Tibial nerve (tissue), 4 donors: ENCODE measurements around the gene LAMB4. TPM values are rescaled to one million over a fixed set of nuclear protein-coding genes. Genes with fewer than 3 reads are reported as not detected.
A peak's percentile ranks its signal among the peaks of the same experiment; 100 is the strongest.

Experiments used
- DNase-seq, 2 donors: peaks; one replicate each; pipeline ENCODE4 v3.0.0-alpha.2; 2019; ENCODE audit warnings: low spot score in 2 of 2
- H3K27ac ChIP-seq, 4 donors: fragments of 200-600 bp; sonication (generic) in 3 of 4; one replicate each; pipeline ENCODE4 v1.5.1; 2017 to 2019; ENCODE audit warnings: mild to moderate bottlenecking in 1 of 4
- H3K27me3 ChIP-seq, 2 donors: fragments of 200-600 bp; sonication (generic) in 1 of 2; one replicate each; pipeline versions ENCODE4 v1.5.1 to v1.6.0; 2017 to 2019
- H3K36me3 ChIP-seq, 3 donors: fragments of 200-600 bp; sonication (generic); one replicate each; pipeline ENCODE4 v1.5.1; 2018 to 2019
- H3K4me1 ChIP-seq, 4 donors: fragments of 200-600 bp; sonication (generic) in 3 of 4; one replicate each; pipeline ENCODE4 v1.5.1; 2017 to 2019
- H3K4me3 ChIP-seq, 4 donors: fragments of 200-600 bp; sonication (generic) in 3 of 4; one replicate each; pipeline ENCODE4 v1.5.1; 2017 to 2019; ENCODE audit warnings: mild to moderate bottlenecking in 1 of 4, moderate library complexity in 1 of 4
- H3K9me3 ChIP-seq, 4 donors: fragments of 200-600 bp; sonication (generic) in 3 of 4; one replicate each; pipeline ENCODE4 v1.5.1; 2017 to 2019
- EP300 ChIP-seq, 2 donors: sonication (generic); formaldehyde crosslinking; IDR thresholded peaks; one replicate each; pipeline ENCODE4 v1.6.1; 2017; ENCODE audit warnings: antibody characterized with exemption in 2 of 2, mild to moderate bottlenecking in 1 of 2
- POLR2A ChIP-seq, 2 donors: fragments of 450-650 bp; IDR thresholded peaks; one replicate each; pipeline ENCODE4 v1.6.1; 2017; ENCODE audit warnings: antibody characterized with exemption in 2 of 2, mild to moderate bottlenecking in 2 of 2, moderate library complexity in 2 of 2
- WGBS, 2 donors: methylation state at CpG; one replicate each; pipeline ENCODE4 v1.1.5; 2018; 5-methylcytosine and 5-hydroxymethylcytosine counted together
- total RNA-seq, 4 donors: library from RNA; depleted of rRNA; stranded (reverse); fragments of >200 nt; gene quantifications; one replicate each; pipeline ENCODE4 v1.1.0, GENCODE V29; 2016
- TF ChIP-seq, protein P1 (sequence below), 5 experiments: fragments of 200-600 bp in 3 of 5; fragments of 450-650 bp in 2 of 5; sonication (generic) in 3 of 5; IDR thresholded peaks; one replicate each; pipeline ENCODE4 v1.5.1; 2016 to 2019; ENCODE audit warnings: antibody characterized with exemption in 5 of 5, mild to moderate bottlenecking in 3 of 5, moderate library complexity in 2 of 5

The LAMB4 gene
- total RNA-seq, 4 donors from 2014 or later: 0.22 to 1.2 (median 0.42) TPM; not detected in 1

DNA sequence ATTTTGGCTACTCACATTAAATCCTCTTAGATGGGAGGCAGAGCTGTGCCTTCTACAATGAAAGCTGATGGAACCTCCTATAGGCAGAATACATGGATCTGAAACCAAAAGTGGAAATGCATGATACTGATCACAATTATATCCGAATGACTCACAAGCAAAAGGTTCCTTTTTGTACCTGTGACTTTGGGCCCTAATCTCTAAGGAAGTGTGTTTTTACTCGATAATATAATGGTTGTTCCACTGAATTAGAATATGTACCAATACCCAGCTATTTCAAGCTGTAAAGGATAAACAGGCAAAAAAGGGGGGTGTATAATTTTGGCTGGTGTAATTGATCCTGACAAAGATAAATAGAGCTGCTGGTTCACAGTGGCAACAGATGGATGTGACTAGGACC is 109.6 kb downstream of the LAMB4 start:
- Histone ChIP-seq H3K4me3 (no peak overlapping the region), H3K36me3 (no peaks in the 10 kb centered on the region), H3K27ac (no peak overlapping the region), H3K4me1 (no peaks in the 10 kb centered on the region), H3K27me3 (no peaks in the 10 kb centered on the region), H3K9me3 (no peaks in the 10 kb centered on the region)
- WGBS, 2 donors: 83 to 88% methylated on average over 2 of the region's 2 CpGs
- TF ChIP-seq EP300 (IDR thresholded peaks at IDR 0.05) (no peak), POLR2A (IDR thresholded peaks at IDR 0.05) (no peak)
- TF ChIP-seq, protein P1, sequence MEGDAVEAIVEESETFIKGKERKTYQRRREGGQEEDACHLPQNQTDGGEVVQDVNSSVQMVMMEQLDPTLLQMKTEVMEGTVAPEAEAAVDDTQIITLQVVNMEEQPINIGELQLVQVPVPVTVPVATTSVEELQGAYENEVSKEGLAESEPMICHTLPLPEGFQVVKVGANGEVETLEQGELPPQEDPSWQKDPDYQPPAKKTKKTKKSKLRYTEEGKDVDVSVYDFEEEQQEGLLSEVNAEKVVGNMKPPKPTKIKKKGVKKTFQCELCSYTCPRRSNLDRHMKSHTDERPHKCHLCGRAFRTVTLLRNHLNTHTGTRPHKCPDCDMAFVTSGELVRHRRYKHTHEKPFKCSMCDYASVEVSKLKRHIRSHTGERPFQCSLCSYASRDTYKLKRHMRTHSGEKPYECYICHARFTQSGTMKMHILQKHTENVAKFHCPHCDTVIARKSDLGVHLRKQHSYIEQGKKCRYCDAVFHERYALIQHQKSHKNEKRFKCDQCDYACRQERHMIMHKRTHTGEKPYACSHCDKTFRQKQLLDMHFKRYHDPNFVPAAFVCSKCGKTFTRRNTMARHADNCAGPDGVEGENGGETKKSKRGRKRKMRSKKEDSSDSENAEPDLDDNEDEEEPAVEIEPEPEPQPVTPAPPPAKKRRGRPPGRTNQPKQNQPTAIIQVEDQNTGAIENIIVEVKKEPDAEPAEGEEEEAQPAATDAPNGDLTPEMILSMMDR (IDR thresholded peaks at IDR 0.05): no peak
- no peak for DNase-seq

DNA sequence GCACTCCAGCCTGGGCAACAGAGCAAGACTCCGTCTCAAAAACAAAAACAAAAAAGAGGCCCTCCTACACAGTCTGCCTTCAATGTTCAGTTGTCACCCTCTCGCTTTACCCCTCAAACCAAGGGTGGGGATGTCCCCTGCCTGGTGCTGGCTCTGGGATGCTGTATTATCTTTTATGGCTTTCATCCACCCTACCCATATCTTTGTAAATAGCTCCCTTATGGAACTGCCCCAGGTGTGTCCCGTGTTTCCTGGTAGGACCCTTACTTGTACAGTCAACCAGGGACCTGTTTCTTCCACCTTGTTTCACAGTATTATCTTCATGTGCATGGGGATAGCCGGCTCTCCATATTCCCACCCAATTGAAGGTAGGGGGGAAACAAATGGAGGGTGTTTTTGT is 111.5 kb downstream of the LAMB4 start:
- WGBS, 2 donors: 91 to 96% methylated on average over 4 of the region's 4 CpGs
- H3K4me1 ChIP-seq: peaks cover 0 to 5% (median 0%) of the 10 kb centered on the region in 4 donors

DNA sequence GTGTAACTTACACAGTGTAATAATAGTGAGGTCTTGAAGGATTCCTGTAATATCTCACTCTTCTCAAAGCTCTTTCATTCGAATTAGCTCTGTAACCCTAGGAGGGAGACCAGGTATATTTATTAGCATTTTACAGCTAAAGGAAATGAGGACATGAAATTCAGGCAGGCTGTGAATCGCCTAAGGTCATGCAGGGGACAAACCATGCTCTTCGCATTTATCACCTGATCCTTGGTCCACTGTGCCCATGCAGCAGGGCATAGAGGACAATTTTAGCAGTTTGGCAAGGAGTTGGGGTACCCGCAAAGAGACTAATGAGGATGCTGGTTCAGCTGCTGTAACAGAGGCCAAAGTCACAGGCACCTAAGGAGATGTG is 112.4 kb downstream of the LAMB4 start:
- WGBS, 2 donors: 87% methylated on average over 4 of the region's 4 CpGs
- H3K36me3 ChIP-seq: no peaks in the 10 kb centered on the region
- H3K9me3 ChIP-seq: no peaks in the 10 kb centered on the region
- TF ChIP-seq EP300 (IDR thresholded peaks at IDR 0.05): no peak
- TF ChIP-seq, protein P1 (IDR thresholded peaks at IDR 0.05): no peak
- TF ChIP-seq POLR2A (IDR thresholded peaks at IDR 0.05): no peak
- H3K27me3 ChIP-seq: no peaks in the 10 kb centered on the region
- DNase-seq: no peak
- peaks cover 0 to 5% (median 0%) of the 10 kb centered on the region in 4 donors for H3K4me1 ChIP-seq
- no peak overlapping the region for H3K4me3 ChIP-seq
- no peak overlapping the region for H3K27ac ChIP-seq

More for the DNA sequence above, 111.5 kb downstream of the LAMB4 start:
- Histone ChIP-seq H3K27me3 (no peaks in the 10 kb centered on the region), H3K27ac (no peak overlapping the region), H3K36me3 (no peaks in the 10 kb centered on the region), H3K9me3 (no peaks in the 10 kb centered on the region), H3K4me3 (no peak overlapping the region)
- DNase-seq: no peak
- TF ChIP-seq, protein P1 (IDR thresholded peaks at IDR 0.05): no peak
- TF ChIP-seq EP300 (IDR thresholded peaks at IDR 0.05) (no peak), POLR2A (IDR thresholded peaks at IDR 0.05) (no peak)

DNA sequence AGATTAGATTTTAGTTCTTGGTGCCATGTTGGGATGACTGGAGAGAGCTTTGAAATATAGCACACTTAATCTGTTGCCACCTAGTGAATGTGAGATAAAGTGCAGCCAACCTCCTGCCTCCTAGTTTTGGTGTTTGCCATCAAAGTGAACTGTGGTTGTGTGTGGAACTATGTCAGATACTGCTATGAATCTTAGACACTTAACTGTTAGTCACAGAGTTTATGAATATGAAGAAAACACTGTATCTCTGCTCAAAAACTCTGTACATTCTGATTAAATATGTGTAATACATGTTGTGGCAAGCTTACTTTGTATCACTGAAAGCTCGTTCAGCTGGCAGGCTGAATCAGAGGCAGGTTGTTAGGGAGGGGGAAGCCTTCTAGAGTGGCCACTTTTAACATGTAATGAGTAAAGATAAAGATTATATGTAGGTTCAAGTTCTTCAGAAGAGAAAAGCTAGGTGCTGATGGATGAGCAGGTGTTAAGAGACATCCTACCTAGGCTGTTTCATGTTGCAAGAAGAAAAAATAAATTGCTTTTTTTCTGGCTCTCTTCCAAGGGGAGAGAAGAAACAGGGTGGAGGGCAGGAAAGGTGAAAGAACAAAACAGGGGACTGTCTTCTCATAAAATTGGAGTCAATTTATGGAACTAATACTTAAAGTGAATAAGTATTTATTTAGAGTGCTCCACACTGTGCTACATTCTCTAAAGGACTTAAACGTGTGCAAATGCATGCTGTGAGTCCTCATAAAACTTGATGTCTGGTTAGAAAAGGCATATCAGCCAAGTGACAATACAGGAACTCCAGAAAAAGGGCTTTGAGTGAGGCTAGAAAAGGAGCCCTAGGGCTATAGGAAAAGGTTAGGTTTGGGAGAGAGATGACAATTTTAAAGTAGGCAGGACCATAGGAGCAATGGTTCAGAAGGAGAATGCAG is 113.1 kb downstream of the LAMB4 start:
- 43 to 50% methylated on average over 2 of the region's 2 CpGs for WGBS, 2 donors
- Histone ChIP-seq H3K4me1 (peaks cover 0 to 5% (median 0%) of the 10 kb centered on the region in 4 donors), H3K9me3 (no peaks in the 10 kb centered on the region), H3K36me3 (no peaks in the 10 kb centered on the region), H3K27ac (no peak overlapping the region), H3K4me3 (no peak overlapping the region), H3K27me3 (no peaks in the 10 kb centered on the region)
- TF ChIP-seq POLR2A (IDR thresholded peaks at IDR 0.05) (no peak), EP300 (IDR thresholded peaks at IDR 0.05) (no peak)
- TF ChIP-seq, protein P1 (IDR thresholded peaks at IDR 0.05): peak in 4 of 5 experiments; percentile 23 to 54 (median 43)
- peak in 1 of 2 donors; percentile 32 for DNase-seq

DNA sequence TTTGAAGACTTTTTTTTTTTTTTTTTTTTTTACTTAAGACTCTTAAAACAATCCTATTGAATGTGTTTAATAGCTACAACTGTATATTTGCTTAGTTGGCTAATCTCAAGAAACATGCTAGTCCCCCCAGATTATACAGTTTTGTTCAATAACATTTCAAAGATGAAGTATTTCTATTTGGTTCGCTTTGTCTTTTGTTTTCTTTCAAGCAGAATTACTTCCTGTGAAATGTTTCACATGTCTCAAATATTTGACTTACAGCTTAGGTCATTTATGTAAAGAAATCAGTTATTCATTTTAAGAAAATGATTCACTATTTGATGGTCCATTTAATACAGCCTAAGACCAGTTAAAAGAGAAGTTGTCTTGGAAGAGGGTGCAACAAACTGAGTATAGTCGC is 114.4 kb downstream of the LAMB4 start:
- Histone ChIP-seq H3K27ac (no peak overlapping the region), H3K27me3 (no peaks in the 10 kb centered on the region), H3K36me3 (no peaks in the 10 kb centered on the region), H3K9me3 (no peaks in the 10 kb centered on the region), H3K4me1 (peaks cover 0 to 5% (median 0%) of the 10 kb centered on the region in 4 donors), H3K4me3 (no peak overlapping the region)
- TF ChIP-seq, protein P1 (IDR thresholded peaks at IDR 0.05): no peak
- TF ChIP-seq POLR2A (IDR thresholded peaks at IDR 0.05) (no peak), EP300 (IDR thresholded peaks at IDR 0.05) (no peak)
- DNase-seq: no peak
- 66 to 67% methylated on average over 2 of the region's 2 CpGs for WGBS, 2 donors
